Gastroesophageal sphincter (tissue), 4 donors: ENCODE results near the gene LGALS9. TPM values are rescaled to one million over a fixed set of nuclear protein-coding genes. Genes with fewer than 3 reads are reported as not detected.

Source experiments
- ATAC-seq: fragments of 150-250 bp; one replicate; pipeline ENCODE4 v1.9.1; 2016; ENCODE audit warnings: mild to moderate bottlenecking, moderate library complexity
- H3K27ac ChIP-seq, 4 donors: fragments of 200-600 bp; sonication (generic) in 3 of 4; 1 replicate in 3 of 4; 2 replicates in 1 of 4; pipeline ENCODE4 v1.5.1; 2016 to 2019
- H3K27me3 ChIP-seq: fragments of 200-600 bp; sonication (generic); one replicate; pipeline ENCODE4 v1.5.1; 2019
- H3K36me3 ChIP-seq, 2 donors: fragments of 200-600 bp; sonication (generic); one replicate each; pipeline ENCODE4 v1.5.1; 2019; ENCODE audit warnings: control low read depth in 1 of 2
- H3K4me1 ChIP-seq, 3 donors: fragments of 200-600 bp; sonication (generic); 1 replicate in 2 of 3; 2 replicates in 1 of 3; pipeline ENCODE4 v1.5.1; 2016 to 2019; ENCODE audit warnings: control low read depth in 2 of 3
- H3K4me3 ChIP-seq, 2 donors: fragments of 200-600 bp; sonication (generic); one replicate each; pipeline ENCODE4 v1.5.1; 2019; ENCODE audit warnings: mild to moderate bottlenecking in 1 of 2, moderate library complexity in 1 of 2
- H3K9me3 ChIP-seq, 3 donors: fragments of 200-600 bp; sonication (generic); one replicate each; pipeline ENCODE4 v1.5.1; 2017 to 2019; ENCODE audit warnings: control low read depth in 2 of 3
- EP300 ChIP-seq: sonication (generic); formaldehyde crosslinking; IDR thresholded peaks from one replicate; pipeline ENCODE4 v1.6.1; 2017; ENCODE audit warnings: antibody characterized with exemption, mild to moderate bottlenecking
- POLR2A ChIP-seq, 2 donors: fragments of 450-650 bp; IDR thresholded peaks; one replicate each; pipeline ENCODE4 v1.6.1; 2017; ENCODE audit warnings: antibody characterized with exemption in 2 of 2, mild to moderate bottlenecking in 2 of 2, moderate library complexity in 1 of 2
- POLR2AphosphoS5 ChIP-seq: sonication (generic); formaldehyde crosslinking; IDR thresholded peaks from one replicate; pipeline ENCODE4 v1.6.1; 2017; ENCODE audit warnings: antibody characterized with exemption
- WGBS, 2 donors: methylation state at CpG; one replicate each; pipeline ENCODE4 v1.1.5; 2018; ENCODE audit warnings: low coverage in 1 of 2; 5-methylcytosine and 5-hydroxymethylcytosine counted together
- total RNA-seq, 4 donors: library from RNA; depleted of rRNA; stranded (reverse); fragments of >200 nt; gene quantifications; one replicate each; pipeline ENCODE4 v1.1.0, GENCODE V29; 2016
- TF ChIP-seq, protein P1 (sequence below), 4 experiments: fragments of 200-600 bp in 2 of 4; fragments of 450-650 bp in 2 of 4; sonication (generic) in 1 of 4; IDR thresholded peaks; one replicate each; pipeline ENCODE4 v1.5.1; 2017 to 2019; ENCODE audit warnings: antibody characterized with exemption in 4 of 4, mild to moderate bottlenecking in 2 of 4, moderate library complexity in 2 of 4

Gene LGALS9
- total RNA-seq, 4 donors from 2014 or later: 8.7 to 62.0 (median 27.2) TPM

DNA sequence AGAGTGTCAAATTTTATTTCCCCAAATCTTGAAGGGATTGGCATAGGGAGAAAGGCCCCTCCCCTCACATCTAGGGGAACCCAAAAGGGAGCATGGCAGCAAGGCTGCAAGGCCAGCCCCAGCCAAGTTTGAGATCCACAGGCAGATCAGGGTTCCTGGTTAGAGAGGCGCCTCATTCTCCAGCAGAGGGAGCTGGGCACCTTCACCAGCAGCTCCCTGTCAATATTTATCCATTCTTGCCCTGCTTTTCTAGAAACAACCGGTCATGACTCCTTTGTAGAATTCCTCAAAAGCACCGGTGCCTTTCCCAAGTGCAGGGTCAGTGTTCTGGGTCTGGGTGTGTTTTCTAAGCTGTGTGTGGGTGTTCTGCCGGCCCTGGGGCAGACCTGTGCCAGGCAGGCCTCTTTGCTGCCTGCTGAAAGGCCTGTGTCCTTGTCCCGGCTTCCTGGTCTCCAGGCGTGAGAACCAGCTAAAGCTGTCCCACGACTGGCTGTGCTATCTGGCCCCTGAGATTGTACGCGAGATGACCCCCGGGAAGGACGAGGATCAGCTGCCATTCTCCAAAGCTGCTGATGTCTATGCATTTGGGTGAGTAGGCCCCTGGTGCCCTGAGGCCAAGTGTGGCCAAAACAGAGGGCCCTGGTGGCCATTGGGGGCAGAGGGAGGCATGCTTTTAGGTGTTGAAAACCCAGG lies 21.2 kb upstream of the LGALS9 start:
- 53% methylated on average over 4 of the region's 11 CpGs; no CpG with 5 or more reads in 1 of the 2 donors for WGBS, 2 donors
- no peak overlapping the region for H3K4me3 ChIP-seq
- no peak for TF ChIP-seq POLR2AphosphoS5
- TF ChIP-seq, protein P1, sequence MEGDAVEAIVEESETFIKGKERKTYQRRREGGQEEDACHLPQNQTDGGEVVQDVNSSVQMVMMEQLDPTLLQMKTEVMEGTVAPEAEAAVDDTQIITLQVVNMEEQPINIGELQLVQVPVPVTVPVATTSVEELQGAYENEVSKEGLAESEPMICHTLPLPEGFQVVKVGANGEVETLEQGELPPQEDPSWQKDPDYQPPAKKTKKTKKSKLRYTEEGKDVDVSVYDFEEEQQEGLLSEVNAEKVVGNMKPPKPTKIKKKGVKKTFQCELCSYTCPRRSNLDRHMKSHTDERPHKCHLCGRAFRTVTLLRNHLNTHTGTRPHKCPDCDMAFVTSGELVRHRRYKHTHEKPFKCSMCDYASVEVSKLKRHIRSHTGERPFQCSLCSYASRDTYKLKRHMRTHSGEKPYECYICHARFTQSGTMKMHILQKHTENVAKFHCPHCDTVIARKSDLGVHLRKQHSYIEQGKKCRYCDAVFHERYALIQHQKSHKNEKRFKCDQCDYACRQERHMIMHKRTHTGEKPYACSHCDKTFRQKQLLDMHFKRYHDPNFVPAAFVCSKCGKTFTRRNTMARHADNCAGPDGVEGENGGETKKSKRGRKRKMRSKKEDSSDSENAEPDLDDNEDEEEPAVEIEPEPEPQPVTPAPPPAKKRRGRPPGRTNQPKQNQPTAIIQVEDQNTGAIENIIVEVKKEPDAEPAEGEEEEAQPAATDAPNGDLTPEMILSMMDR (IDR thresholded peaks at IDR 0.05): peak in 3 of 4 experiments; percentile 13 to 40 (median 30)
- no peaks in the 10 kb centered on the region for H3K4me1 ChIP-seq
- H3K9me3 ChIP-seq: no peaks in the 10 kb centered on the region
- ATAC-seq: no peak
- peaks cover 0 to 96% of the 10 kb centered on the region in 2 donors for H3K36me3 ChIP-seq
- H3K27me3 ChIP-seq: no peaks in the 10 kb centered on the region
- no peak overlapping the region for H3K27ac ChIP-seq

DNA sequence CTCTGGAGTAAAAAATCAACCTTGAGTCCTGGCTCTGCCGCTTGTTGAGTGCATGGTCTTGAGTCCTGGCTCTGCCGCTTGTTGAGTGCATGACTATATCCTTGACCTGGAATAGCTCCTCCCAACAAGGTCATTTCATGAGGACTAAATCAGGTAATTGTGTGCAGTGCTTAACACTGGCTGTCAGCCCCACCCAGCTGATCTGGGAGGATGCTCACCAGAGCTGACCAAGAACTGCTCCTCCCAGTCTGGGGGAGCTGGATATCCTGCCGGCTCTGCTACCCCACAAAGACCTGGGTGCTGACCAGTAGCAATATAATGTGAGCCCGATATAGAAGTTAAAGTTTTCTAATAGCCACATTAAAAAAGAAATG lies 20.7 kb upstream of the LGALS9 start:
- H3K36me3 ChIP-seq: peaks cover 0 to 96% of the 10 kb centered on the region in 2 donors
- TF ChIP-seq POLR2A (IDR thresholded peaks at IDR 0.05) (no peak), POLR2AphosphoS5 (no peak), EP300 (no peak)
- TF ChIP-seq, protein P1 (IDR thresholded peaks at IDR 0.05): no peak
- H3K4me1 ChIP-seq: no peaks in the 10 kb centered on the region
- no peak for ATAC-seq
- H3K9me3 ChIP-seq: no peaks in the 10 kb centered on the region
- WGBS, 2 donors: 83 to 91% methylated on average over 2 to 3 of the region's 4 CpGs
- H3K27ac ChIP-seq: no peak overlapping the region
- H3K4me3 ChIP-seq: no peak overlapping the region
- H3K27me3 ChIP-seq: no peaks in the 10 kb centered on the region

DNA sequence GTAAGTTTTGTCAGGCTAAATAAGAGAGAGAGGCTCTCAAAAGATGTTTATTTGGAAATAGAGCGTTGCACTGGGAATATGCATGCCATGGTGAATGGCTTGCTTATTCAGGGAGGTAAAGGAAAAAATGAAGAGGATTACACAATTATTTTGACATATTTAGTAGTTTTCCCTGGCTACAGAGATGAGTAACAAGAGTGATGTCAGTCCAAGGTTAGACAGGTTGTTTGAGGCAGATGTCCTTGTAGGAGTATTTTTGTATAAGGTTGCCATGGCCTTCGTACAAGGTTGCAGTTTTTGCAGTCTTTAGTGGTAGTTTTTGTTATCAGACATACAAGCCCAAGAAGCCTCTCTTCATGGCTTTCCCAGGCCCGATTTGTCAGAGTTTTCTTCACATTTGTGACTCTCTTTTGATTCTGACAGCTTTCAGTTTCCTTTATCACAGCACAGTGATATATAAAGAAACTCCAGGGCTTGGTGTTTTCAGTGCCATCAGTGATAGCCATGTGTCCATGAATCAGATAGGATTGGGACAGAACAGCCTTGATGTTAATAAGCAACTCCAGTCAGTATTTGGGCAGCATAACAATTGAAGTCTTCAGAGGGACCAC lies 18.7 kb upstream of the LGALS9 start:
- no peak overlapping the region for H3K27ac ChIP-seq
- no peak overlapping the region for H3K4me3 ChIP-seq
- H3K36me3 ChIP-seq: peaks cover 0 to 96% of the 10 kb centered on the region in 2 donors
- WGBS, 2 donors: 59 to 82% methylated on average over 3 of the region's 3 CpGs
- no peaks in the 10 kb centered on the region for H3K9me3 ChIP-seq
- no peaks in the 10 kb centered on the region for H3K27me3 ChIP-seq
- peak; percentile 35 for ATAC-seq
- no peaks in the 10 kb centered on the region for H3K4me1 ChIP-seq
- TF ChIP-seq, protein P1 (IDR thresholded peaks at IDR 0.05): no peak
- TF ChIP-seq POLR2AphosphoS5 (no peak), EP300 (no peak), POLR2A (IDR thresholded peaks at IDR 0.05) (no peak)

DNA sequence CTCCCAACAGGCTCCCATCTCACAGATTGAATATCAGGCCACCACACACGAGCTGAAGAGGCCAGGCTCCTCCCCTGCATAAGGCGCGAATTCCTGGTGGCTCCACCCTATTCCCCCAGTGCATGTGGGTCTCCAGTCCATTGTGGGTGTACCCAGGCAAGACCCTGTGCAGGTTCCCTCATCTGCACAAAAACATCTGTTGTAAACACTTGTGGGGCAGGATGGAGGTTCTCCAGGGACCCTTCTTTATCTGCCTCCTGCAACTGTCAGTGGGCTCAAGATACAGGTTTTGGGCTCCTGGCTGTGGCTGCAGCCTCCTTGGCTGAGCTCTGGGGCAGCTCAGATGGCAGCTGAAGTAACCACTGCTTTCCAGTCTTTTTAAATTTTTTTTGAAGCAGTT lies 17.6 kb upstream of the LGALS9 start:
- ATAC-seq: no peak
- 60% methylated on average over 1 of the region's 3 CpGs; no CpG with 5 or more reads in 1 of the 2 donors for WGBS, 2 donors
- Histone ChIP-seq H3K27ac (no peak overlapping the region), H3K9me3 (no peaks in the 10 kb centered on the region), H3K4me1 (no peaks in the 10 kb centered on the region), H3K27me3 (no peaks in the 10 kb centered on the region), H3K4me3 (no peak overlapping the region), H3K36me3 (peaks cover 0 to 96% of the 10 kb centered on the region in 2 donors)
- no peak for TF ChIP-seq EP300
- no peak for TF ChIP-seq POLR2AphosphoS5
- TF ChIP-seq, protein P1 (IDR thresholded peaks at IDR 0.05): no peak
- TF ChIP-seq POLR2A (IDR thresholded peaks at IDR 0.05): no peak

DNA sequence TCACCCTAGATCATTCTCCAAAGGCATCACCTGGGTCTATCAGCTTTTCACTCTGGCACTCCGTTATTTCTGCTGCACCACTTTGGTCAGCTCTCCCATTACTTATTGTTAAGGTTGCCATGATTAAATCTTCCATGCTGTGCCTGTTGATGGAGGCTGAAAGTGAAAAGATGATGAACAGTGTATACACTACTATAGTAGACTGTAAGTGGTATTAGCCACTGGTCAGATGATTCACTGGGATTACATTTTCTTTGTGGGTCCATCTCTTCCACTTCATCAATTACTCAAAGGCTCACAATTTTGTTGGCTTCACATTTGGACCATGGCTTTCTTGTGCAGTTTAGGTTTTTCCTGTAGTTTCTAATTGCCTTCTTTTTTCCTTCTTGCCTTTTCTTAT lies 15.9 kb upstream of the LGALS9 start:
- H3K27ac ChIP-seq: no peak overlapping the region
- H3K36me3 ChIP-seq: peaks cover 0 to 96% of the 10 kb centered on the region in 2 donors

More for the DNA sequence above, 15.9 kb upstream of the LGALS9 start:
- Histone ChIP-seq H3K4me3 (no peak overlapping the region), H3K4me1 (no peaks in the 10 kb centered on the region), H3K9me3 (no peaks in the 10 kb centered on the region), H3K27me3 (no peaks in the 10 kb centered on the region)
- no peak for ATAC-seq
- 100% methylated on average over 1 of the region's 1 CpG for WGBS, 2 donors
- TF ChIP-seq EP300 (no peak), POLR2A (IDR thresholded peaks at IDR 0.05) (no peak), POLR2AphosphoS5 (no peak)
- TF ChIP-seq, protein P1 (IDR thresholded peaks at IDR 0.05): no peak
